Ecto neural progenitor cell (in vitro differentiated cells): Measurements from ENCODE around the gene MED27.
"Not testable (repeated sequence)": the region's sequence is repeated elsewhere in the genome, so short reads cannot be mapped to it uniquely, and the experiment has no call there.

Experiments
- DNase-seq: peaks from one replicate; pipeline ENCODE4 v3.0.0-alpha.2; 2018; ENCODE audit warnings: low spot score

The MED27 gene

GRCh38 chr9:132018957-132019405 is 60.7 kb downstream of the MED27 start:
- DNase-seq, result no peak

DNA sequence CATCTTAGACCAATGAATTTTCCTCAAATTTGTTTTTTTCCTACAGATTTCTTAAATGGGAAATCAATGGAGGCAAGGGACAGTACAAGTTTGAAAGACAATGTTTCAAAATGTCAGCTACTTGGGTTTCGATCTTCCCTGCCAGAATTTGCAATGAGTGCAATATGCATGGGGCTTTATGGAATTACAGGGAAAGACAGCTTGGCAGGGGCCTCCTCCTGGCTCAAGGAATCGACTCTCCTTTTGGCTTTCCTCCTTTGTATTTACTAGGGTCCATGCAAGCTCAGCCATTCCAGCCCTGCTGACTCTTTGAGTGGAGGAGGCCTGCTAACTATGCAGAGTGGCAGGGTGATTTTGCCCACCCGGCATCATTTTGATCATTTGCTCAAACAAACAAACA is 63.2 kb downstream of the MED27 start:
- DNase-seq, result no peak

DNA sequence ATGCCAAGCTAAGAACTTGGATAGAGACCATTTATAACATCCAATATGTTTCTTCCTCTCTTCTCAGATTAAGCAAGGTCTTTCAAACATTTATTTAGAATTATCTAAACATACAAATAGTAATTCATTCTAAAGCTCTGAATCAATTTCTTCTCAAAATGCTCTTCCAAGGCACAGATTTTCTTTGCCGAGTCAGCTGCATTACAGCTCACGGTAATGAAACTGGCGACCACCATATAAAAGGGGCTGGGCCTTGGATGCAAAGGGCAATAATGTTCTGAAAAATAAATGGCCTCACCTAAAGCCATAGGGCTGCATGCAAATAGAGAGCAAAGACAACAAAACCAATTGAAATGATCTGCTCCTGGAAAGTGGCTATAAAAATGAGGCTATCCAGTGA is 63.8 kb downstream of the MED27 start:
- DNase-seq, result no peak

DNA sequence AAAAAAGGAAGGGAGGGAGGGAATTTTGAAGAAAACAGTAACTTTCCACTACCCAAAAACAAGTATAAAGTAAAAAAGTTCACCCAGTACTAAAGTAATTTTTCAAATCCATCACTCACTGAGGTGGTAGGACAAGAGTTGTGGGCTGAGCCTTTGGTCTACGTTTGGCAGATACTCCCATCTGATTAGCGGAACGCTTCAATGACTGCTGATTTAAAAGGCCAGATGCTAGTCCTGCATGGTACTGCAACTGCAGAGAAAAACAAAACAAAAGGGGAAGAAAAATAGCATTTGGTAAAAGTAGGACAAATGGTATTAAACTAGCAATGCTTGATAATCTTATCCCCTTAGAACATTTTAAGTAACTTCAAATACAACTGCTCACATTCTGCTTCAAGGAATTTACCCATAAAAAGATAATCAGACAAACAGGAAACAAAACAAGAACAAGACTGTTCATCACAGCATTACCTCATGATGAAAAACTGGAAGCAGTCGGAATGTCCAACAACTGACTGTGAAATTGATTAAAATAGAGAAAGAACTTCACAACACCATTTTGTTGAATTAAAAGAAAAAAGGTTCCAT is 65.4 kb downstream of the MED27 start:
- DNase-seq, result no peak

DNA sequence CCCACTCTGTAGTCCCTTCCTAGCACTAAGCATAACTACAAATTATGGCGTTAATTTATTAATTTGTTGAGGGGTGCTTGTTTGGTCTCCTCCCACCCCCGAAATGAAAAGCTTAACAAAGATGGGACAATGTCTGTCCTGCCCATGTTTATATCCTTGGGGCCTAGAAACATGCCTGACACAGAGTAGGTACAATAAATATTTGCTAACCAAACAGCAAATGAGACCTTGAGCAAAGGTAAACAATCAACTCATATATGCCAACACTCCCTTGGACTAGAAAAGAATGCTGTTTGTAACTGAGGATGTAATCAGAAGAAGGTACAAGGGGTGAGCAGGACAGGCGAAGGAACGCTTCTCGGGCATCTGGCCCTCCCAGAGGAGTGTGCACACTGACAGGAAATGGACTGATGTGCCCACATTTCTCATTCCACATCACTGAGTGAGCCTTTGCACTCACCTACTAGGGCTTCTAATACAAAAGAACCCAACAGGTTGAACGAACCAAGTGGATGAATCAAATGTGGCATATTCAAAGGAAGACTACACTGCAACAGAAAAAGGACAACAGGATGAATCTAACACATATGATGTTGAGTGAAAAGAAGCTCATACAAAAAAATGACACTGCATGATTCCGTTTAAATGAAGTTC is 66.8 kb downstream of the MED27 start:
- no peak for DNase-seq

GRCh38 chr9:132011896-132012295 is 67.8 kb downstream of the MED27 start:
- DNase-seq, result no peak

DNA sequence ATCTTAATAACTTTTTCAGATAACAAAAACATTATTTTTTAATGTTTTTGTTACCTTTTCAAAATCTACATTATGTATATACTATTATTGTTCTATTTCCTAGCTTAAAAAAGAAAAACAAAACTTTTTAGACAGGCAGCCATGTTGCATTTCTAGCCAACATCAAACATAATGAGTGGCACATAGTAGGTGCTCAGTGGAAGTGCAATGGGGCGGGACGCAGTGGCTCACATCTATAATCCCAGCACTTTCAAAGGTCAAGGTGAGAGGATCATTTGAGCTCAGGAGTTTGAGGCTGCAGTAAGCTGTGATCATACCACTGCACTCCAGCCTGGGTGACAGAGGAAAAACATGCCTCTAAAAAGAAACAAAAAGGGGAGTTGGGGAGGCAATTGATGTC is 68.4 kb downstream of the MED27 start:
- DNase-seq, result no peak

DNA sequence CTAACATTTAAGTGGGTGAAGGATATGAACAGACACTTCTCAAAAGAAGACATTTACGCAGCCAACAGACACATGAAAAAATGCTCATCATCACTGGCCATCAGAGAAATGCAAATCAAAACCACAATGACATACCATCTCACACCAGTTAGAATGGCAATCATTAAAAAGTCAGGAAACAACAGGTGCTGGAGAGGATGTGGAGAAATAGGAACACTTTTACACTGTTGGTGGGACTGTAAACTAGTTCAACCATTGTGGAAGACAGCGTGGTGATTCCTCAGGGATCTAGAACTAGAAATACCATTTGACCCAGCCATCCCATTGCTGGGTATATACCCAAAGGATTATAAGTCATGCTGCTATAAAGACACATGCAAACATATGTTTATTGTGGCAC is 69.5 kb downstream of the MED27 start:
- DNase-seq, result not testable (repeated sequence)

GRCh38 chr9:132008855-132009812 is 70.5 kb downstream of the MED27 start:
- no peak for DNase-seq

DNA sequence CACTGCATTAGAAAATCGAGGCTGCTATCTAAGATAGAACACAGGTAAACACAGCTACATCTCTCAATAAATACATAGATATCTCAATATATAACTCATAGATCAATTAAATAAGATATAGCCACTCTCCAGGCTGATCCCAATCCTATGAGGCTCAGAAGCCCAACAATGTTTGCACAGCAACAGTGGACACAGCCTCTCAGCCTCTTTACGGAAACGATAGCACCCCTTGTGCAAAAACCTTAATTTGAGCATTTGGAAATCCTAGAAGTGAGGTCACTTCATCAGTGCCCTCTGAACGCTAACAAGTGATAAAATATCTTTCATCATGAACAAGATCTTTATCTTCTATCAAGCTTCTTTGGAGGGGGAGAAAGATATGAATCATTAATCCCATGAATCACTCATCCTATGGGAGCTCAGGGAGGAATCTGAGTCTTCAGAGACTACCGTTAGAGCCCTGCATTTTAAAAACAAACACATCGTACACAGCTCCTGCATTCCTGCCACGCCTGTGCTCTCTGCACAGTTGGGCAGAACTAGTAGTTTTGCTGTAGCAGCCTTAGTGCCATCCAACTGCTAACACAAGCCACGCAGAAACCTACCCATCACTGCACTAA is 71.4 kb downstream of the MED27 start:
- no peak for DNase-seq

DNA sequence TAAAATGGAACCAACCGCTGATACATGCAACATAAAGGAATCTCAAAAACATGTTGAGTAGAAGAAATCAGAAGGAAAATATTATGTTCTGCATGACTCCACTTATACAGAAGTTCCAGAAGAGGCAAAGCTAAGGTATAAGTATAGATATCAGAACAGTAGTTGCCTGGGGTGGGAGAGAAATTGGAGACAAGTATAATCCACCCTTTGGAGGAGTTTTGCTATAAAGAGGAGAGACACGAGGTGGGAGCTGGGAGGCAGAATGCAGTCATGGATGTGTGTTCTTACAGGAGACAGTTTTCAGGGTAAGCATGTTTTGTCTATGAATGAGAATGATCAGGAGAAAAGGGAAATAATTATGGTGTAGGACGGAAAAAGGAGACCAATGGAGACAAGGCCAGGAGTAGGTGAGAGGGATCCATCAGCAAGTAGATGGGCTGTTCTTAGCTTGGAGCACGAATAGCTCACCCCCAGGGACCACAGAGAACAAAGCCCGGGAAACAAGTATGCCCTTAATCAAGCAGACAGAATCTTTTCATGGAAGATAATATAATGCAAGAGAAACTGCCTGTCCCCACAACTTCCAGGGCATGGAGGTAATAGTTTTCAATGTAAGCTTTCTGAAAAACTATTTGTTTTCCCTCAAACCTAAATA is 72.2 kb downstream of the MED27 start:
- DNase-seq, result no peak

- DNase-seq, result no peak
Observed at GRCh38 chr9:132006677-132007370, 72.8 kb downstream of the MED27 start.

DNA sequence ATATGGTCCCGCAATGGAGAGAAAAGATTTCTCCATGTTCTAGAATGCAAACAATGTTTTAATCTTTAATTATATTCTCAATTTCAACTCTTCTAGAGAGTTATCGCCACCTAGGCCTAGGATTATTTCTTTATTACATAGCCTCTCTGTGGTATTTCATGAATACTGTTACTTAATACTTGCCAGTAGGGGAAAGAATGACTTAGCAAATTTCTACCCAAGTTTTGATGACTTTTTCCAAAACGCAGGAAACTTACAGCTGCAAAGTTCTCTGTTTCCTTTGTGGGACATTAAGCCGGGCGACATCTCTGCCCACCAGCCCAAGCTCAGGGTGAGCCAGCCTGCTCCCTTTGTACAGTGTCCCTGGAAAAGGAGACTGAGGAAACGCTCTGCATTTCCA is 73.8 kb downstream of the MED27 start:
- no peak for DNase-seq

- no peak for DNase-seq
Observed at GRCh38 chr9:132004323-132004722, 75.3 kb downstream of the MED27 start.

- no peak for DNase-seq
Observed at GRCh38 chr9:132003896-132004295, 75.8 kb downstream of the MED27 start.

- no peak for DNase-seq
Observed at GRCh38 chr9:132003319-132003704, 76.4 kb downstream of the MED27 start.

- no peak for DNase-seq
Observed at GRCh38 chr9:132002643-132003318, 76.9 kb downstream of the MED27 start.

DNA sequence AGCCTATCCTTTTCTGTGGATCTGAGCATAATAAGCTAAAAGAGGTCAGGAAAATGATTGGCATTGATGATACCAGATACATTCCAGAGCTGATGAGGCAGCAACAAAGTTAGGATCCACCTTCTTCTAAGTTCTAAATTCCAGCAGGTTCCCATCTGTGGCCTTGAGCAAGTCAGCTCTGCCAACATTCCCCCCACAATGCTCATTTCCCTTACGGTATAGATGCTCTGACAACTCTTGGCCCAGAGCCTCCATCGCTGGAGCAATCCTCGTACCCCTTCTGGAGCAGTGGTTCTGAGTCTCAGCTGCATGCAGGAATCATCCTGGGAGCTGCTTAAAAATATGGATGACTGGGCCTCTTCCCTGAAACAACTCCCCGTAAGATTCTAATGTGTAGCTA is 78.1 kb downstream of the MED27 start:
- DNase-seq, result no peak

GRCh38 chr9:132000659-132001058 is 79.0 kb downstream of the MED27 start:
- no peak for DNase-seq

DNA sequence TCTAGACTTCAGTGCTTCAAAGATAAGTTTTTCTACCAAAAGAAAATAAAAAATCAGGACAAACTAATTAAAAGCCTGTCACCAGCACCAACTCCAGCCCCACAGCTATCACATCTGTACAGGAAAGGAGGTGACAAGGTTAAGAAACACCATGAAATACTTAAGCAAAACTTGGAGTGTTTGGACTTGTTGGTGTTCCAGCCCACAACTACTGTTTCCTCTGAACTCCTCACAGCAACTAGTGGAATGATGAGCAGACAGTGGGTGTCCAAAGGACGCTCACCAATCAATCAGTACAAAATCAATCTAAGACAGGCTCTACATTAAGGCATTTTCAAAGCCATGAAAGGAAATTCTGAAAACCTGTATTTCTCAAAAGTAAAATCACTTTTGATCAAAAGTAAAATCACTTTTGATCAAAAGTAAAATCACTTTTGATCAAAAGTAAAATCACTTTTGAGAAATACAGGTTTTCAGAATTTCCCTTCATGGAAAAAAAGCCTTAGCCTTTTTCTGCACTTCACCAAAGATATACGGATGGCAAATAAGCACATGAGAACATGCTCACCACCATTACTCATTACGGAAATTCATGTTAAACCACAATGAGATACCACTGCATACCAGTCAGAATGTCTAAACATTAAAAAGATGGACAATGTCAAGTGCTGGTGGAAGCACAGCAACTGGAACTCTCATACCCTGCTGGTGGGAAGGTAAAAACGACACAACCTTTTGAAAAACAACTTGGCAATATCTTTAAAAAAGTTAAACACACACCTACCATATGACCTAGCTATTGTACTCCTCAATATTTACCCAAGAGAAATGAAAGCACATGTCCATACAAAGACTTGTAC is 79.7 kb downstream of the MED27 start:
- no peak for DNase-seq
